Activated T-helper 9 cell treated with anti-CD3 and anti-CD28 coated beads, Interleukin-2, amount 50 U/mL, for 16 hours (primary cell): ENCODE data around the gene IPO4.
"Not testable (repeated sequence)": the region's sequence is repeated elsewhere in the genome, so short reads cannot be mapped to it uniquely, and the experiment has no call there.

Experiments used
- DNase-seq: peaks from one replicate; pipeline ENCODE4 v3.0.0-alpha.2; 2020; ENCODE audit warnings: low read depth

IPO4 gene

DNA sequence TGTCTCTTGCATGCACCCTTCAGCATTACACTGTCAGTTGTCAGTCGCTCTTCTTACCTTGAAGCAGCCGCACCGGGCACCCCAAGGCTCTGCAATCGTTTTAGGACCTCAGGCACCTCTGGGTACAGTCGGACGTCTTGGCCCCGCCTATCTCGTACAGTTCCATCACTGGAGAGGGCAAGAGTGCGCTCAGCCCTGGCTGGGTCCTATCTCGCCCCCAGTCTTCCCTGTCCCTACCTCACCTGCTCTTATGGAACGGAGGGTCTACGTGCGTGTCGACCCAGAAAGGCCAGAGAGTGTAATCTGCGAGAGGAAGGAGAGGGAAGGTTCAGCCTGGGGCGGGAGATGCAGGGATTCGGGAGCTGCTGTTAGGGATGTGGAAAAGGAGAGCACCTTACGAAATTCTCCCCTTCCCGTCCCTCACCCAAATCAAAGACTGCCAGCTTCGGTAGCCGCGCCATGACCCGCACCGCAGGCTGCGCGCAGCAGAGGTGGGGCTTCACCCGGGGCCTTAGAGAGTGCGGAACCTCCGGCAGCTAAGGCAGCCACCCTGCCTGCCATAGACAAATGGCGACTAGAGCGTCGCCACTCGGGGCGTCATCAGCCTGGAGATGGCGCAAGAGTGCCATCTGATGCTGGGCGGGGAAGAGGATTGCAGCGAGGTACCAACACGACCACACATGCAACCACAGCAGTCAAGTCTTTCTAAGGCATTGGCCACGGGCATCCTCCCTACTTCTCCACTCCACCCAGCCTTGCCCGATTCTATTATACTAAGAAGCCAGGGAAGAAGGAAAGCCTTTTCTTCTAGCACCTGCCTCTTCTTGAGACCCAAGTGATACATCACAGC is 27.1 kb upstream of the IPO4 start, which contains the start of gene MDP1:
Gene MDP1, minus strand, starts transcription at position 572 of the 850 bp plus-strand sequence. Its CDS starts 111 bp downstream, at position 461.
- DNase-seq = peak; percentile 77

DNA sequence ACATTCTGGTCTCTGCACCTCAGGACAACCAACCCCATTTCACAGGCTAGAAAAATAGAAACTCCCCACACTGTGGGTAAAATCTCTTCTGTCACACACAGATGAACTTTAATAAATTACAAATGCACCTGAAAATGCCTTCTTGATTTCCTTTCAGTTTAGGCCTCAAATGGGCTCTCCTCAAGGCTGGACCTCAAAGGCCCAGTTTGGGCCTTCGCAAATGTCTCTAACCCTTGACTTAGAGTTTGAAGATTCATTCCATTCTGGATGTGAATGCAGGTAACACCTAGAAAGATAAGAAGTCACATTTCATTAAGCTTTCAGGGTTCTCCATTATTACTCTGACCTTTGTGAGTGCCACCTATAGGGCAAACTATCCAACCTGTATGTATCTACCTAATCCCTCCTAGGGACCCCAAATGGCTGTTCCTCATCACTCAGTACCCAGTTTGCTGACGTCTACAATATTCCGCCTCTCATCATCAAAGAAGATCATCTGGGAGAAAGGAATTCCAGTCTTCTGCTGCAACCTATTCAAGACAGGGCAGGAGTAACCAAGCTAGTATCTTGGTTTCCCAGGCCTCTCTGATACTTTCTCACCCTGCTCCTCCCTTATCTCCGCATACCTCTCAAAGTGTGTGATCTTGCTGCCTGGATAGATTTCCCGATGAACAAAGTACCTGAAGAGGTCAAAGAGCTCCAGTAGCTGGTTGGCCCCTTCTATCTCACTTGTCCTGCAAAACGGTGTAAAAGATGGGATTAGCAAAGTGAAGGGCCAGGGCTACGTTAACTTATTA is 25.4 kb upstream of the IPO4 start:
- DNase-seq = no peak

- DNase-seq = peak; percentile 94
Measured at GRCh38 chr14:24212924-24213865, 24.6 kb upstream of the IPO4 start, which contains the start of gene CHMP4A. CHMP4A (minus strand) TSS chr14:24213488; CDS start chr14:24213439, 49 bp downstream.

GRCh38 chr14:24211311-24211710 is 22.7 kb upstream of the IPO4 start:
- no peak for DNase-seq

DNA sequence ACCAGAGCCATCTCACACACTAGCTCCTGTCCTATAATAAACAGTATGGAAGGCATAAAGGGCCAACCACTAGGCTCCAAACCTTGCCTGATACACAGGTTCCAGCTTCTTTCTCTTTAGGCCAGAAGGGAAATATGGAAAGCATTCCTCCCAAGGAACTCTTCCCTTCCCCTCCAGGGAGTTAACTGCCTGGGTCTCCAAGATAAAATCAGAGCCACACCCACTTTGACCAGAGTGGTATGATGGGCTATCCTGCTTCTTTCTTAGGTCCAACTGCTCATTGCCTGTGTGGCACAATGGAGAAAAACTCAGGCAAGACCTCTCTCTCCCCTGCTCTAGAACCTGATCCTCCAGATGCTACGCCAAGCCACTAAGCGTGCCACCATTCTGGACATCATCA is 19.0 kb upstream of the IPO4 start:
- no peak for DNase-seq

DNA sequence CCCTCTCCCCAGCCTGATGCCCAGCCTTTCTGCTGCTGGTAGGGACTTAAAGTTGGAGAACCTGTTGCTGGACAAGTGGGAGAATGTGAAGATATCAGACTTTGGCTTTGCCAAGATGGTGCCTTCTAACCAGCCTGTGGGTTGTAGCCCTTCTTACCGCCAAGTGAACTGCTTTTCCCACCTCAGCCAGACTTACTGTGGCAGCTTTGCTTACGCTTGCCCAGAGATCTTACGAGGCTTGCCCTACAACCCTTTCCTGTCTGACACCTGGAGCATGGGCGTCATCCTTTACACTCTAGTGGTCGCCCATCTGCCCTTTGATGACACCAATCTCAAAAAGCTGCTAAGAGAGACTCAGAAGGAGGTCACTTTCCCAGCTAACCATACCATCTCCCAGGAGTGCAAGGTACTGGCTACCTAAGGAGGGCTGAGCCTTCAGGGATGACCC is 18.5 kb upstream of the IPO4 start:
- DNase-seq = no peak

GRCh38 chr14:24206260-24207103 is 17.9 kb upstream of the IPO4 start:
- no peak for DNase-seq

- DNase-seq = no peak
Measured at GRCh38 chr14:24204163-24205146, 15.8 kb upstream of the IPO4 start.

DNA sequence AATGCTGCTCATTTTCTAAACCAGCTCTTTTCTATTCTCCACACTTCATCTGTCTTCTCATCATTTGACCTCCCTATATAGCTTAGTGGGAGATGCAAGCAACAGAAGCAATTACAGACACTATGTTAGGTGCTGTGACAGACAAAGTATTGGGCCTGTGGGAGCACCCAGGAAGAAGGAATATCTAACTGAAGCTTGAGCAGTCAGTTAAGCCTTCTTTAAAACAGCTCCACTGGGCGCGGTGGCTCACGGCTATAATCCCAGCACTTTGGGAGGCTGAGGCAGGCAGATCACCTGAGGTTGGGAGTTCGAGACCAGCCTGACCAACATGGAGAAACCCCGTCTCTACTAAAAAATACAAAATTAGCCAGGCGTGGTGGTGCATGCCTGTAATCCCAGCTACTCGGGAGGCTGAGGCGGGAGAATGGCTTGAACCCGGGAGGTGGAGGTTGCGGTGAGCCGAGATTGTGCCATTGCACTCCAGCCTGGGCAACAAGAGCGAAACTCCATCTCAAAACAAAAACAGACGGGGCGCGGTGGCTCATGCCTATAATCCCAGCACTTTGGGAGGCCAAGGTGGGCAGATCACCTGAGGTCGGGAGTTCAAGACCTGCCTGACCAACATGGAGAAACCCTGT is 14.8 kb upstream of the IPO4 start:
- not testable (repeated sequence) for DNase-seq

GRCh38 chr14:24202538-24202937 is 13.9 kb upstream of the IPO4 start:
- not testable (repeated sequence) for DNase-seq

- no peak for DNase-seq
Measured at GRCh38 chr14:24198814-24199524, 10.4 kb upstream of the IPO4 start.

GRCh38 chr14:24197056-24197450 is 8.4 kb upstream of the IPO4 start:
- no peak for DNase-seq

- no peak for DNase-seq
Measured at GRCh38 chr14:24196071-24197055, 7.7 kb upstream of the IPO4 start.

GRCh38 chr14:24195186-24196070 is 6.8 kb upstream of the IPO4 start, which contains the start of gene TM9SF1:
TM9SF1 (minus strand) TSS chr14:24195441; CDS start chr14:24195019, 422 bp downstream.
- DNase-seq = peak; percentile 82

GRCh38 chr14:24194873-24195185 is 6.2 kb upstream of the IPO4 start:
- DNase-seq = no peak
